Activated effector memory CD4-positive, alpha-beta T cell treated with Interleukin-2 at 50 U/mL for 16 hours (primary cell): ENCODE data around the gene SSBP2.
"Not testable (repeated sequence)": the region's sequence is repeated elsewhere in the genome, so short reads cannot be mapped to it uniquely, and the experiment has no call there.

ENCODE experiments used
- DNase-seq: peaks from one replicate; pipeline ENCODE4 v3.0.0-alpha.2; 2020

SSBP2 gene

GRCh38 chr5:81646469-81646995 is 104.4 kb downstream of the SSBP2 start:
- no peak for DNase-seq

GRCh38 chr5:81642210-81642609 is 108.7 kb downstream of the SSBP2 start:
- DNase-seq = no peak

GRCh38 chr5:81639556-81639955 is 111.3 kb downstream of the SSBP2 start:
- no peak for DNase-seq

GRCh38 chr5:81638471-81638870 is 112.4 kb downstream of the SSBP2 start:
- DNase-seq = no peak

GRCh38 chr5:81633891-81634290 is 117.0 kb downstream of the SSBP2 start:
- DNase-seq = no peak

GRCh38 chr5:81633471-81633870 is 117.4 kb downstream of the SSBP2 start:
- no peak for DNase-seq

- DNase-seq = no peak
Measured at GRCh38 chr5:81632679-81633078, 118.2 kb downstream of the SSBP2 start.

GRCh38 chr5:81631621-81632020 is 119.3 kb downstream of the SSBP2 start:
- DNase-seq = no peak

- DNase-seq = no peak
Measured at GRCh38 chr5:81631124-81631523, 119.8 kb downstream of the SSBP2 start.

- no peak for DNase-seq
Measured at GRCh38 chr5:81630684-81631083, 120.2 kb downstream of the SSBP2 start.

- no peak for DNase-seq
Measured at GRCh38 chr5:81629986-81630385, 120.9 kb downstream of the SSBP2 start.

- not testable (repeated sequence) for DNase-seq
Measured at GRCh38 chr5:81628061-81628460, 122.8 kb downstream of the SSBP2 start.

GRCh38 chr5:81626524-81626923 is 124.4 kb downstream of the SSBP2 start:
- DNase-seq = no peak

- DNase-seq = no peak
Measured at GRCh38 chr5:81609810-81610375, 141.0 kb downstream of the SSBP2 start.

- DNase-seq = no peak
Measured at GRCh38 chr5:81608976-81609375, 141.9 kb downstream of the SSBP2 start.

GRCh38 chr5:81607693-81608092 is 143.2 kb downstream of the SSBP2 start:
- no peak for DNase-seq

- DNase-seq = no peak
Measured at GRCh38 chr5:81606150-81606549, 144.7 kb downstream of the SSBP2 start.

- DNase-seq = no peak
Measured at GRCh38 chr5:81605299-81605698, 145.6 kb downstream of the SSBP2 start.

GRCh38 chr5:81604193-81604592 is 146.7 kb downstream of the SSBP2 start:
- DNase-seq = no peak

GRCh38 chr5:81601919-81602318 is 149.0 kb downstream of the SSBP2 start:
- DNase-seq = no peak

GRCh38 chr5:81592085-81592484 is 158.8 kb downstream of the SSBP2 start:
- not testable (repeated sequence) for DNase-seq

GRCh38 chr5:81590498-81591384 is 160.2 kb downstream of the SSBP2 start:
- no peak for DNase-seq

- DNase-seq = no peak
Measured at GRCh38 chr5:81579262-81579924, 171.5 kb downstream of the SSBP2 start.

- DNase-seq = no peak
Measured at GRCh38 chr5:81577091-81577490, 173.8 kb downstream of the SSBP2 start.
